ENCODE results near the gene POU6F2. TPM values are rescaled to one million over a fixed set of nuclear protein-coding genes. Genes with fewer than 3 reads are reported as not detected.

The POU6F2 gene
- total and polyA plus RNA-seq, 9 of the 15 experiments (the other 6 are each of a cell fraction or from before 2014, with no cell fraction given): 0.29 to 1.5 (median 0.96) TPM

DNA sequence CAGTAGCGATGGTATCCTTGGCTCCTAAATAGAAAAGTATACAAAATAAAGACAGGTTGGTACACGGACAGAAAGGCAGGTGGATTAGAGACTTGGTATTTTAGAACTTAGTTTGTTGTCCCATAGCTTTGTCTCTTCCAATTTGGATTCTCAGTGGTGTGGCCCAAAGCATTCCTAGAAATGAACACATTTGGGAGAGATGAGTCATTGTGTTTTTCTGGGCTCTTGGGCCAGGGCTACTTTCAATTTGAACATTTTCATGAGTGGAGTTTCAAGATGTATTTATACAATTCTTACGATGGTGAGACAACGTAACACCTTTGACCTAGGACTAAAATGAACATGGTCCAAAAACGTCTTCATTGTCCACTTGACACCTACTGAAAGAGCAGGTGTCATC, 363.4 kb downstream of the POU6F2 start:
- Histone ChIP-seq H3K27me3 (ENCODE audit: control insufficient read depth in 2 of 2, insufficient read depth in 2 of 2, low read length in 2 of 2) (peaks cover 1 to 4% of the 10 kb centered on the region in 2 experiments; a peak in 2 of 5 replicates), H3K4me1 (replicated peaks in 1 of 2; ENCODE audit: control insufficient read depth in 2 of 2, insufficient read depth in 2 of 2, low read length in 2 of 2) (no peaks in the 10 kb centered on the region), H2AFZ (ENCODE audit: low read depth, low read length) (no peak overlapping the region), H3K9me1 (ENCODE audit: control insufficient read depth, insufficient read depth, low read length) (no peaks in the 10 kb centered on the region), H4K20me1 (replicated peaks; ENCODE audit: control insufficient read depth, insufficient read depth, low read length) (no peaks in the 10 kb centered on the region), H3K4me3 (no peak overlapping the region), H3K36me3 (ENCODE audit: control insufficient read depth, insufficient read depth, low read length) (no peaks in the 10 kb centered on the region), H3K27ac (ENCODE audit: extremely low read depth, low read depth, low read length) (no peak overlapping the region), H3K9ac (ENCODE audit: insufficient read depth in 1 of 2, low read depth in 2 of 2, low read length in 2 of 2) (no peak overlapping the region), H3K4me2 (ENCODE audit: insufficient read depth, low read length) (no peak overlapping the region), H3K79me2 (ENCODE audit: control insufficient read depth, insufficient read depth, low read length) (no peaks in the 10 kb centered on the region), H3K9me3 (replicated peaks; ENCODE audit: control insufficient read depth, insufficient read depth, low read depth, low read length) (no peaks in the 10 kb centered on the region)
- intact Hi-C loops (cut with micrococcal nuclease): no loop called here
- in situ Hi-C loops (cut with MboI): no loop called here
- BruUV-seq (replicated peaks): no TSS peak
- TF ChIP-seq EHMT2 (IDR thresholded peaks at IDR 0.05): no peak
- no peak for TF ChIP-seq PRPF4 (IDR thresholded peaks at IDR 0.05; ENCODE audit: insufficient read depth, low read depth, low read length, poor library complexity, severe bottlenecking)
- TF ChIP-seq, protein P1, sequence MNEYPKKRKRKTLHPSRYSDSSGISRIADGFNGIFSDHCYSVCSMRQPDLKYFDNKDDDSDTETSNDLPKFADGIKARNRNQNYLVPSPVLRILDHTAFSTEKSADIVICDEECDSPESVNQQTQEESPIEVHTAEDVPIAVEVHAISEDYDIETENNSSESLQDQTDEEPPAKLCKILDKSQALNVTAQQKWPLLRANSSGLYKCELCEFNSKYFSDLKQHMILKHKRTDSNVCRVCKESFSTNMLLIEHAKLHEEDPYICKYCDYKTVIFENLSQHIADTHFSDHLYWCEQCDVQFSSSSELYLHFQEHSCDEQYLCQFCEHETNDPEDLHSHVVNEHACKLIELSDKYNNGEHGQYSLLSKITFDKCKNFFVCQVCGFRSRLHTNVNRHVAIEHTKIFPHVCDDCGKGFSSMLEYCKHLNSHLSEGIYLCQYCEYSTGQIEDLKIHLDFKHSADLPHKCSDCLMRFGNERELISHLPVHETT (CRISPR knock-in tag; conservative IDR thresholded peaks at IDR 0.05 in 1 of 2, IDR thresholded peaks at IDR 0.05 in 1 of 2): no peak
- TF ChIP-seq MEF2D (tag; conservative IDR thresholded peaks at IDR 0.05; ENCODE audit: low read depth): no peak
- TF ChIP-seq IFI16 (CRISPR knock-in tag; IDR thresholded peaks at IDR 0.05): no peak
- TF ChIP-seq ZNF174 (CRISPR knock-in tag; IDR thresholded peaks at IDR 0.05): no peak
- no peak for TF ChIP-seq BDP1 (IDR thresholded peaks at IDR 0.05; ENCODE audit: insufficient read depth, insufficient read length)
- TF ChIP-seq, protein P2, sequence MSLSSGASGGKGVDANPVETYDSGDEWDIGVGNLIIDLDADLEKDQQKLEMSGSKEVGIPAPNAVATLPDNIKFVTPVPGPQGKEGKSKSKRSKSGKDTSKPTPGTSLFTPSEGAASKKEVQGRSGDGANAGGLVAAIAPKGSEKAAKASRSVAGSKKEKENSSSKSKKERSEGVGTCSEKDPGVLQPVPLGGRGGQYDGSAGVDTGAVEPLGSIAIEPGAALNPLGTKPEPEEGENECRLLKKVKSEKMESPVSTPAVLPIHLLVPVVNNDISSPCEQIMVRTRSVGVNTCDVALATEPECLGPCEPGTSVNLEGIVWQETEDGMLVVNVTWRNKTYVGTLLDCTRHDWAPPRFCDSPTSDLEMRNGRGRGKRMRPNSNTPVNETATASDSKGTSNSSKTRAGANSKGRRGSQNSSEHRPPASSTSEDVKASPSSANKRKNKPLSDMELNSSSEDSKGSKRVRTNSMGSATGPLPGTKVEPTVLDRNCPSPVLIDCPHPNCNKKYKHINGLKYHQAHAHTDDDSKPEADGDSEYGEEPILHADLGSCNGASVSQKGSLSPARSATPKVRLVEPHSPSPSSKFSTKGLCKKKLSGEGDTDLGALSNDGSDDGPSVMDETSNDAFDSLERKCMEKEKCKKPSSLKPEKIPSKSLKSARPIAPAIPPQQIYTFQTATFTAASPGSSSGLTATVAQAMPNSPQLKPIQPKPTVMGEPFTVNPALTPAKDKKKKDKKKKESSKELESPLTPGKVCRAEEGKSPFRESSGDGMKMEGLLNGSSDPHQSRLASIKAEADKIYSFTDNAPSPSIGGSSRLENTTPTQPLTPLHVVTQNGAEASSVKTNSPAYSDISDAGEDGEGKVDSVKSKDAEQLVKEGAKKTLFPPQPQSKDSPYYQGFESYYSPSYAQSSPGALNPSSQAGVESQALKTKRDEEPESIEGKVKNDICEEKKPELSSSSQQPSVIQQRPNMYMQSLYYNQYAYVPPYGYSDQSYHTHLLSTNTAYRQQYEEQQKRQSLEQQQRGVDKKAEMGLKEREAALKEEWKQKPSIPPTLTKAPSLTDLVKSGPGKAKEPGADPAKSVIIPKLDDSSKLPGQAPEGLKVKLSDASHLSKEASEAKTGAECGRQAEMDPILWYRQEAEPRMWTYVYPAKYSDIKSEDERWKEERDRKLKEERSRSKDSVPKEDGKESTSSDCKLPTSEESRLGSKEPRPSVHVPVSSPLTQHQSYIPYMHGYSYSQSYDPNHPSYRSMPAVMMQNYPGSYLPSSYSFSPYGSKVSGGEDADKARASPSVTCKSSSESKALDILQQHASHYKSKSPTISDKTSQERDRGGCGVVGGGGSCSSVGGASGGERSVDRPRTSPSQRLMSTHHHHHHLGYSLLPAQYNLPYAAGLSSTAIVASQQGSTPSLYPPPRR (CRISPR knock-in tag; IDR thresholded peaks at IDR 0.05; ENCODE audit: borderline replicate concordance): no peak
- TF ChIP-seq, protein P3, sequence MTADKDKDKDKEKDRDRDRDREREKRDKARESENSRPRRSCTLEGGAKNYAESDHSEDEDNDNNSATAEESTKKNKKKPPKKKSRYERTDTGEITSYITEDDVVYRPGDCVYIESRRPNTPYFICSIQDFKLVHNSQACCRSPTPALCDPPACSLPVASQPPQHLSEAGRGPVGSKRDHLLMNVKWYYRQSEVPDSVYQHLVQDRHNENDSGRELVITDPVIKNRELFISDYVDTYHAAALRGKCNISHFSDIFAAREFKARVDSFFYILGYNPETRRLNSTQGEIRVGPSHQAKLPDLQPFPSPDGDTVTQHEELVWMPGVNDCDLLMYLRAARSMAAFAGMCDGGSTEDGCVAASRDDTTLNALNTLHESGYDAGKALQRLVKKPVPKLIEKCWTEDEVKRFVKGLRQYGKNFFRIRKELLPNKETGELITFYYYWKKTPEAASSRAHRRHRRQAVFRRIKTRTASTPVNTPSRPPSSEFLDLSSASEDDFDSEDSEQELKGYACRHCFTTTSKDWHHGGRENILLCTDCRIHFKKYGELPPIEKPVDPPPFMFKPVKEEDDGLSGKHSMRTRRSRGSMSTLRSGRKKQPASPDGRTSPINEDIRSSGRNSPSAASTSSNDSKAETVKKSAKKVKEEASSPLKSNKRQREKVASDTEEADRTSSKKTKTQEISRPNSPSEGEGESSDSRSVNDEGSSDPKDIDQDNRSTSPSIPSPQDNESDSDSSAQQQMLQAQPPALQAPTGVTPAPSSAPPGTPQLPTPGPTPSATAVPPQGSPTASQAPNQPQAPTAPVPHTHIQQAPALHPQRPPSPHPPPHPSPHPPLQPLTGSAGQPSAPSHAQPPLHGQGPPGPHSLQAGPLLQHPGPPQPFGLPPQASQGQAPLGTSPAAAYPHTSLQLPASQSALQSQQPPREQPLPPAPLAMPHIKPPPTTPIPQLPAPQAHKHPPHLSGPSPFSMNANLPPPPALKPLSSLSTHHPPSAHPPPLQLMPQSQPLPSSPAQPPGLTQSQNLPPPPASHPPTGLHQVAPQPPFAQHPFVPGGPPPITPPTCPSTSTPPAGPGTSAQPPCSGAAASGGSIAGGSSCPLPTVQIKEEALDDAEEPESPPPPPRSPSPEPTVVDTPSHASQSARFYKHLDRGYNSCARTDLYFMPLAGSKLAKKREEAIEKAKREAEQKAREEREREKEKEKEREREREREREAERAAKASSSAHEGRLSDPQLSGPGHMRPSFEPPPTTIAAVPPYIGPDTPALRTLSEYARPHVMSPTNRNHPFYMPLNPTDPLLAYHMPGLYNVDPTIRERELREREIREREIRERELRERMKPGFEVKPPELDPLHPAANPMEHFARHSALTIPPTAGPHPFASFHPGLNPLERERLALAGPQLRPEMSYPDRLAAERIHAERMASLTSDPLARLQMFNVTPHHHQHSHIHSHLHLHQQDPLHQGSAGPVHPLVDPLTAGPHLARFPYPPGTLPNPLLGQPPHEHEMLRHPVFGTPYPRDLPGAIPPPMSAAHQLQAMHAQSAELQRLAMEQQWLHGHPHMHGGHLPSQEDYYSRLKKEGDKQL (CRISPR knock-in tag; IDR thresholded peaks at IDR 0.05; ENCODE audit: borderline replicate concordance): no peak
- 0% methylated on average over 5 of the region's 5 CpGs for WGBS (ENCODE audit: insufficient coverage, low coverage, missing lambda C conversion rate)
- ATAC-seq (no peak), FAIRE-seq (no peak), DNase-seq (ENCODE audit: extremely low read depth in 1 of 4, low spot score in 3 of 4) (no peak)
- ChIA-PET POLR2A (no interaction called here), CTCF (ENCODE audit: low intra/inter-chr PET ratio) (no interaction called here)
